IMR-90 (cell line): ENCODE results near the gene NR2C1. TPM values are rescaled to one million over a fixed set of nuclear protein-coding genes. Genes with fewer than 3 reads are reported as not detected.
"Not testable (repeated sequence)": the region's sequence is repeated elsewhere in the genome, so short reads cannot be mapped to it uniquely, and the experiment has no call there.

Experiments
- ATAC-seq: fragments of 200-7000 bp; cut with Tn5 transposase; 2 replicates; pipeline ENCODE4 v1.9.1; 2020; ENCODE audit warnings: low read depth, mild to moderate bottlenecking, moderate library complexity
- BruUV-seq: library from RNA; stranded (reverse); fragments of 400-500 nt; replicated peaks from 2 replicates; lab custom pipeline; 2021; lab: Mats Ljungman, UMichigan
- CTCF ChIA-PET: fragments of 300-600 bp; formaldehyde crosslinking; extraction: SDS; loops from one replicate; lab custom pipeline; 2021; ENCODE audit warnings: antibody characterized with exemption; lab: Yijun Ruan, JAX
- POLR2A ChIA-PET: fragments of 300-600 bp; sonication (Branson Sonifier 250); formaldehyde crosslinking; loops from one replicate; lab custom pipeline; 2022; ENCODE audit warnings: antibody characterized with exemption; ENCODE audit not compliant: unreplicated experiment; lab: Charles Lee
- DNase-seq: peaks from one replicate; pipeline ENCODE4 v3.0.0; 2013
- H2AFZ ChIP-seq: replicated peaks from 2 replicates; pipeline ENCODE3; 2013; ENCODE audit warnings: low read length, mild to moderate bottlenecking; ENCODE audit not compliant: poor library complexity
- H2AK5ac ChIP-seq: 2 replicates; pipeline ENCODE4 v1.6.1; 2013; ENCODE audit warnings: low read depth, low read length, inconsistent platforms
- H2AK9ac ChIP-seq: replicated peaks from 2 replicates; pipeline ENCODE3; 2013; ENCODE audit warnings: mild to moderate bottlenecking, low read depth, low read length, moderate library complexity; ENCODE audit not compliant: poor library complexity
- H2BK120ac ChIP-seq: 2 replicates; pipeline ENCODE4 v1.6.1; 2013; ENCODE audit warnings: low read depth, low read length, inconsistent platforms
- H2BK15ac ChIP-seq: 3 replicates; pipeline ENCODE4 v1.6.1; 2013; ENCODE audit warnings: low read depth, low read length, inconsistent platforms
- H2BK20ac ChIP-seq: 2 replicates; pipeline ENCODE4 v1.6.1; 2013; ENCODE audit warnings: low read depth, mild to moderate bottlenecking, inconsistent platforms, low read length, moderate library complexity
- H2BK5ac ChIP-seq: 2 replicates; pipeline ENCODE4 v1.6.1; 2013; ENCODE audit warnings: mild to moderate bottlenecking, low read depth, low read length, inconsistent platforms; ENCODE audit not compliant: poor library complexity, severe bottlenecking
- H3K14ac ChIP-seq: replicated peaks from 2 replicates; pipeline ENCODE4 v1.6.1; 2013; ENCODE audit warnings: low read depth, low read length, inconsistent platforms
- H3K18ac ChIP-seq: 2 replicates; pipeline ENCODE4 v1.6.1; 2013; ENCODE audit warnings: low read depth, low read length, control low read depth
- H3K23ac ChIP-seq: 2 replicates; pipeline ENCODE4 v1.6.1; 2013; ENCODE audit warnings: low read depth, low read length, inconsistent platforms
- H3K27ac ChIP-seq: 2 replicates; pipeline ENCODE4 v1.5.1; 2013; ENCODE audit warnings: mild to moderate bottlenecking, control low read depth, low read length; ENCODE audit not compliant: insufficient read depth
- H3K27me3 ChIP-seq: 2 replicates; pipeline ENCODE4 v1.6.1; 2013; ENCODE audit warnings: low read length; ENCODE audit not compliant: control insufficient read depth, insufficient read depth
- H3K36me3 ChIP-seq: 2 replicates; pipeline ENCODE4 v1.6.1; 2013; ENCODE audit warnings: low read length, mixed read lengths; ENCODE audit not compliant: control insufficient read depth, insufficient read depth
- H3K4ac ChIP-seq: 2 replicates; pipeline ENCODE4 v1.6.1; 2013; ENCODE audit warnings: low read depth, low read length, inconsistent platforms
- H3K4me1 ChIP-seq: 2 replicates; pipeline ENCODE4 v1.6.1; 2013; ENCODE audit warnings: low read length, mixed read lengths; ENCODE audit not compliant: control insufficient read depth, insufficient read depth
- H3K4me2 ChIP-seq: 2 replicates; pipeline ENCODE4 v1.6.1; 2013; ENCODE audit warnings: low read depth, mild to moderate bottlenecking, control low read depth, low read length, moderate library complexity
- H3K4me3 ChIP-seq: 2 replicates; pipeline ENCODE4 v1.5.1; 2013; ENCODE audit warnings: low read depth, mild to moderate bottlenecking, control low read depth, low read length, moderate library complexity; ENCODE audit not compliant: insufficient read depth
- H3K56ac ChIP-seq: 2 replicates; pipeline ENCODE4 v1.6.1; 2013; ENCODE audit warnings: low read length, inconsistent platforms; ENCODE audit not compliant: insufficient read depth; ENCODE audit errors: extremely low read depth
- H3K79me1 ChIP-seq, 2 experiments: 2 replicates each; pipeline ENCODE4 v1.6.1; 2013; ENCODE audit warnings: low read length in 2 of 2, inconsistent platforms in 1 of 2, low read depth in 1 of 2
- H3K9ac ChIP-seq: 2 replicates; pipeline ENCODE4 v1.6.1; 2013; ENCODE audit warnings: low read depth, low read length, control low read depth
- H3K9me1 ChIP-seq: 2 replicates; pipeline ENCODE4 v1.6.1; 2013; ENCODE audit warnings: low read length, inconsistent platforms; ENCODE audit not compliant: insufficient read depth
- H3K9me3 ChIP-seq: 2 replicates; pipeline ENCODE4 v1.6.1; 2013; ENCODE audit warnings: low read length; ENCODE audit not compliant: control insufficient read depth, insufficient read depth
- H4K20me1 ChIP-seq: 2 replicates; pipeline ENCODE4 v1.6.1; 2013; ENCODE audit warnings: low read length, inconsistent platforms; ENCODE audit not compliant: insufficient read depth
- H4K5ac ChIP-seq: 2 replicates; pipeline ENCODE4 v1.6.1; 2013; ENCODE audit warnings: mild to moderate bottlenecking, low read depth, low read length, control low read depth
- H4K8ac ChIP-seq, 2 experiments: 2 replicates each; pipeline ENCODE4 v1.6.1; 2013; ENCODE audit warnings: low read depth in 2 of 2, low read length in 2 of 2, control low read depth in 1 of 2, inconsistent platforms in 1 of 2
- H4K91ac ChIP-seq: 2 replicates; pipeline ENCODE4 v1.6.1; 2013; ENCODE audit warnings: low read depth, low read length, inconsistent platforms; ENCODE audit not compliant: insufficient read depth
- CHD1 ChIP-seq: IDR thresholded peaks from 2 replicates; pipeline ENCODE4 v1.6.1; 2012; ENCODE audit warnings: low read depth, low read length, improper control_type of control experiment
- MAZ ChIP-seq: IDR thresholded peaks from 2 replicates; pipeline ENCODE4 v1.6.1; 2012; ENCODE audit warnings: low read depth, mild to moderate bottlenecking, low read length, improper control_type of control experiment, moderate library complexity, borderline replicate concordance
- POLR2A ChIP-seq: IDR thresholded peaks from 2 replicates; pipeline ENCODE4 v1.6.1; 2012; ENCODE audit warnings: mild to moderate bottlenecking, low read depth, low read length
- SMC3 ChIP-seq: fragments of 150-350 bp; IDR thresholded peaks from 2 replicates; pipeline ENCODE4 v1.6.1; 2016; ENCODE audit warnings: low read depth, mild to moderate bottlenecking, antibody characterized with exemption, low read length, moderate library complexity
- USF2 ChIP-seq: fragments of 150-350 bp; IDR thresholded peaks from 2 replicates; pipeline ENCODE4 v1.6.1; 2017; ENCODE audit warnings: mild to moderate bottlenecking, antibody characterized with exemption, low read length, low read depth
- WGBS, 2 experiments: methylation state at CpG; one replicate each; pipeline versions ENCODE4 v1.1.5 to v1.1.7; 2013; ENCODE audit warnings: missing lambda C conversion rate in 2 of 2; ENCODE audit not compliant: insufficient read length in 1 of 2; ENCODE audit errors: extremely low coverage in 2 of 2; 5-methylcytosine and 5-hydroxymethylcytosine counted together
- dilution Hi-C: fragments of 300-500 bp; cut with HindIII; formaldehyde crosslinking; loops from one replicate; pipeline ENCODE4 v1.14.3; 2018; ENCODE audit warnings: low sequenced_read_pairs; ENCODE audit not compliant: unreplicated experiment
- in situ Hi-C: fragments of 300-500 bp; cut with MboI; formaldehyde crosslinking; loops from 3 replicates; pipeline ENCODE4 v1.14.3; 2019; ENCODE audit warnings: low sequenced_read_pairs, inconsistent platforms, mixed read lengths
- intact Hi-C: fragments of 100-400 bp; cut with micrococcal nuclease; formaldehyde crosslinking; loops from 2 replicates; pipeline ENCODE4 v1.10.0; 2022
- polyA plus RNA-seq, 3 experiments: library from polyadenylated mRNA; depleted of rRNA; stranded (reverse); fragments of >200 nt; gene quantifications; 2 replicates each; pipeline ENCODE4 v1.2.3, GENCODE V29; 2012; ENCODE audit warnings: low replicate concordance in 1 of 3
- total RNA-seq: library from RNA; depleted of rRNA; stranded (reverse); fragments of >200 nt; gene quantifications from 2 replicates; pipeline ENCODE4 v1.2.3, GENCODE V29; 2012

The NR2C1 gene
- total and polyA plus RNA-seq, 2 of the 4 experiments (the other 2 are of a cell fraction) = 12.7 to 14.1 TPM

GRCh38 chr12:95096378-95096777 lies 23.0 kb upstream of the NR2C1 start:
- H3K23ac ChIP-seq = peak overlapping the region; percentile 18
- no peak overlapping the region for H3K56ac ChIP-seq
- in situ Hi-C loops = no loop called here
- peak overlapping the region; percentile 2; the same call in 1 of the 2 replicates for H3K18ac ChIP-seq
- ChIA-PET CTCF (no interaction called here), POLR2A (no interaction called here)
- H2BK15ac ChIP-seq = peak overlapping the region; percentile 57; the same call in 1 of the 3 replicates
- ATAC-seq (no peak), DNase-seq (no peak)
- H2BK5ac ChIP-seq = peak overlapping the region; percentile 32
- no peak overlapping the region for H2AFZ ChIP-seq
- no peaks in the 10 kb centered on the region for H3K79me1 ChIP-seq
- no peak overlapping the region for H4K5ac ChIP-seq
- intact Hi-C loops = no loop called here
- H3K4me1 ChIP-seq = peaks cover 9% of the 10 kb centered on the region
- no peak overlapping the region for H3K14ac ChIP-seq
- H3K27me3 ChIP-seq = no peaks in the 10 kb centered on the region
- H3K27ac ChIP-seq = no peak overlapping the region
- no peak overlapping the region for H3K9ac ChIP-seq
- dilution Hi-C loops = no loop called here
- BruUV-seq = no TSS peak
- H3K9me3 ChIP-seq = no peaks in the 10 kb centered on the region
- H3K4ac ChIP-seq = peak overlapping the region; percentile 49; the same call in 1 of the 2 replicates
- H2AK5ac ChIP-seq = peak overlapping the region; percentile 71; the same call in 1 of the 2 replicates
- H4K20me1 ChIP-seq = no peaks in the 10 kb centered on the region
- peak overlapping the region; percentile 46; the same call in 1 of the 2 replicates for H4K91ac ChIP-seq
- no peak overlapping the region for H3K4me3 ChIP-seq
- no peak overlapping the region for H4K8ac ChIP-seq
- peak overlapping the region; percentile 31; the same call in 1 of the 2 replicates for H2BK20ac ChIP-seq
- peaks cover 16% of the 10 kb centered on the region for H3K9me1 ChIP-seq
- peak overlapping the region; percentile 42; the same call in 1 of the 2 replicates for H3K4me2 ChIP-seq
- no peak for TF ChIP-seq USF2
- no peak for TF ChIP-seq CHD1
- no peak for TF ChIP-seq SMC3
- TF ChIP-seq POLR2A = no peak
- TF ChIP-seq MAZ = no peak
- 80% methylated on average over 1 of the region's 2 CpGs; no CpG with 5 or more reads in 1 of the 2 experiments for WGBS, 2 experiments
- peak overlapping the region; percentile 11; the same call in 1 of the 2 replicates for H2BK120ac ChIP-seq
- peak overlapping the region; percentile 77 for H2AK9ac ChIP-seq
- H3K36me3 ChIP-seq = peaks cover 13% of the 10 kb centered on the region

- POLR2A ChIA-PET, H4K8ac ChIP-seq, ATAC-seq, H4K5ac ChIP-seq, DNase-seq, H3K27ac ChIP-seq, H2AK5ac ChIP-seq, H2AFZ ChIP-seq, H3K4me2 ChIP-seq, H3K56ac ChIP-seq, H2BK120ac ChIP-seq, intact Hi-C loops, BruUV-seq, H3K79me1 ChIP-seq, H3K23ac ChIP-seq, H3K4me1 ChIP-seq, H2BK5ac ChIP-seq, H4K91ac ChIP-seq, in situ Hi-C loops, H3K9ac ChIP-seq, H3K27me3 ChIP-seq, H2BK15ac ChIP-seq, H3K4me3 ChIP-seq, CTCF ChIA-PET, H3K9me3 ChIP-seq, H2BK20ac ChIP-seq, H4K20me1 ChIP-seq, H3K4ac ChIP-seq, dilution Hi-C loops, H3K18ac ChIP-seq, H3K14ac ChIP-seq, H2AK9ac ChIP-seq: not testable (repeated sequence)
- no CpG with 5 or more reads among the region's 2 CpGs for WGBS, 2 experiments
- Histone ChIP-seq H3K9me1 (peaks cover 16% of the 10 kb centered on the region), H3K36me3 (peaks cover 13% of the 10 kb centered on the region)
These were observed 22.4 kb upstream of the NR2C1 start for GRCh38 chr12:95095866-95096265.
